HUDEP-2 (cell line): ENCODE results near the gene BIRC5.

Experiments used
- DNase-seq, 76 experiments: peaks; one replicate each; lab custom pipeline; 2025; ENCODE audit not compliant: unreplicated experiment in 76 of 76; lab: John Stamatoyannopoulos, UW

Gene BIRC5

GRCh38 chr17:78182504-78182903 is 31.5 kb upstream of the BIRC5 start:
- no peak for DNase-seq

GRCh38 chr17:78183916-78184315 is 30.1 kb upstream of the BIRC5 start:
- DNase-seq: no peak

DNA sequence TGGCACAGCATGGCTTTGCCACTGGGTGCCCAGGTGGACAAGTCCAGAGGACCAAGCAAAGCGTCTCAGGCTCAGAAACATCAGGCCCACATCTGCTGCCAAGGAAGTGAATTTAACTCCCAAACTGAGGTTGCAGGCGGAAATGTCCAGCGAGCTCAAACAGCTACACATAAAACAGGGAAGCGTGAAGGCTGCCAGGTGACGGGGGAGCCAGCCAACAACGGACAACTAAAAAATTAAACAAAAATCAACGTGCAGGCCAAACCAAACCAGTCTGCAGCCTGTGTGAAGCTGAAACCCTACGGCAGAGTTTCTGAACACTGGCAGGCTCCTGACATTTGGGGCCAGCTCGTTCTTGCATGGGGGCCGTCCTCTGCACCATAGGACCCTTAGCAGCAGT is 29.7 kb upstream of the BIRC5 start:
- DNase-seq: no peak

GRCh38 chr17:78184868-78185267 is 29.2 kb upstream of the BIRC5 start:
- no peak for DNase-seq

DNA sequence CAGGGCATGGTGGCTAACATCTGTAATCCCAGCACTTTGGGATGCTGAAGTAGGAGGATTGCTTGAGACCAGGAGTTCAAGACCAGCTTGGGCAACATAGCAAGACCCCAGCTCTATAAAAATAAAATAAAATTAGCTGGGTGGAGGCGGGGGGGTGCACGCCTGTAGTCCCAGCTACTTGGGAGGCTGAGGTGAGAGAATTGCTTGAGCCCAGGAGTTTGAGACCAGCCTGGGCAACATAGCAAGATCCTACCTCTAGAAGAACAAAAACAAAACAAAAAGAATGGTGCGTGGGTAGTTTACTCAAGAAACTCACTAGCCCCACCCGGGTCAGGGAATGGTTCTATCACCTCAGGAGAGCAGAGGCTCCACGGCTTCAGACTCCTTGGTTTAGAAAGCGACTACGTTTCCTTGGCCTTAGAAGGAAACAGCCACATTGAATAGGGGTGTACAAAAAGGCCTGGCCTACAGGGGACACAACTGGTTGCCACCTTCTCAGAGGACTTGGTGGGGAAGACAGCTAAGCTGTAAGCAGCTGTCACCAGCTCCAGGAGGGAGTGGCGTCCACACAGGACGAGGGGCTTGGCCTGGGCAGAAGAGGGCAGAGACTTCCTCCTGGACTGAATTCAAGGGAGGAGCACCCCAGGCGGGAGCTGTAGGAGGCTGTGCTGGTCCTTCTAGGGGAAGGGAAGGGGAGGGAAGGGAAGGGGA is 27.9 kb upstream of the BIRC5 start:
- peak in 64 of 76 experiments; percentile 10 to 72 (median 45) for DNase-seq

DNA sequence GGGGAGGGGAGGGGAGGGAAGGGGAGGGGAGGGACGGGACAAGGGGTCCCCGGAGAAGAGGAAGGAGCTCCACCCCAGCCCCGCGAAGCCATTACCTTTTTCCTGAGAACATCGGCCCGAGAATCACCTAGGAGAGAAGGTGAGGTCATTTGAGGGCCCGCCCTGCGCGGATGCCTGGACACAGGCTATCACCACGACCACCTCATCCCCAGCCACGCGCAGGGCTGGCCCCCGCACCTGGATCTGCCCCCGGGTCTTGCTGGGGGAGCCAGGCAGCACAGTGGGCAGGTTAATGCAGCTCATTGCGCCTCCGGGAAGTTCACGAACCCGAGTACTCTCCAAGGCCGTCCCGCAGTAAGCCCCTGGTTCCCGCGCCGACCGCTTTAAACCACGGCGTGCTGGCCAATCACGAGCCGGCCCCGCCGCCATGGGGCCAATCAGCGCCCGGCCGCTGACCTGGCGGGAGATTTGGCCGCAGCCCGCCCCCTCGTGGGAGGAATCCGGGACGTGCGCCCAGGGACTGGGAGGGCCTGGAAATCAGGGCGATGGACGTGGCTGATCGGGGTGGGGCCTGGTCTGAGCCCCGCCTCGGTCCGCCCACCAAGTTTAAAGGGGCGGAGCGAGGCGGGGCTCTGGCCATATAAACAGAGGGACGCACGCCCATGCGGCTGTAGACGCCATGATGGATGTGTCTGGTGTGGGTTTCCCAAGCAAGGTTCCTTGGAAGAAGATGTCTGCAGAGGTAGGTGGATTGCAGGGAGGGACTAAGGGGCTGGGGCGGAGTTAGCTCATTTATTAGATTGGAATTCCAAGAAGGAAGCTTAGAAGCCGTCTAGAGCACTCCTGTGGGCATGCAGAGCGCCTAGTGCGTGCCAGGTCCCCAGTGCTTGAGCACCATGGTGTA is 27.1 kb upstream of the BIRC5 start, which contains the start of the genes AFMID and TK1:
Gene AFMID, plus strand, starts transcription at position 671 of the 904 bp plus-strand sequence. Its CDS starts 9 bp downstream, at position 680.
Gene TK1, minus strand, starts transcription at position 361 of the 904 bp plus-strand sequence. Its CDS starts 58 bp downstream, at position 303.
- DNase-seq: peak in 75 of 76 experiments; percentile 21 to 100 (median 97)

- no peak for DNase-seq
Measured at GRCh38 chr17:78196716-78197115, 17.3 kb upstream of the BIRC5 start.

DNA sequence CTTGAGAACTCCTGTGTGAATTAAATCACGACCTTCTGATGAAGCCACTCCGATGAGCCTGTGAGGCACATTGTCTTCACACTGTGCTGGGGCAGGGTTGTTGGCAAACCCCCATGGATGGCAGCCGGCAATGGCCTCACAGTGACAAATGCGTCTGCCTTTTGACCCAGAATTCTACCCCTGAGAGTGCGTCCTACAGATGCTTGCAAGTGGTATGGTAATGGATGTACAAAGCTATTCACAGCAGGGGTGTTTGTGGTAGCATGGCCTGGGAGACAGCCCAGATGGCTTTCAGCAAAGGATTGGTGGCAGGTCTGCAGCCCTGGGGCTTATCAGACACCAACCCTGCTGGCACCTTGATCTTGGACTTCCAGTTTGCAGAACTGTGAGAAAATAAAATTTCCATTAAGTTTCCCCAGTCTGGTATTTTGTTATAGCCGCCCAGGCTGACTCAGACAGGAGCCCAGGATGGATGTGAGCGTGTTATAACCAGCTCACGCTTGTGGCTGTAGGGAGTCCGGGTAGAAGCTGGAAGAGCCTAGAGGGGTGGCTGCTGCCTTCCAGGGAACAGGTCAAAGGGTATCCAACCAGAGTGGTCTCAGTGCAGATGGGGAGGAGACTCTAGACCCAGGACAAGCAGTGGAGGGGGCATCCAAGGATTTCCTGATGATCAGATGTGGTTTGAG is 16.8 kb upstream of the BIRC5 start:
- no peak for DNase-seq

GRCh38 chr17:78200451-78200850 is 13.6 kb upstream of the BIRC5 start:
- no peak for DNase-seq

GRCh38 chr17:78202666-78203065 is 11.4 kb upstream of the BIRC5 start:
- DNase-seq: no peak

DNA sequence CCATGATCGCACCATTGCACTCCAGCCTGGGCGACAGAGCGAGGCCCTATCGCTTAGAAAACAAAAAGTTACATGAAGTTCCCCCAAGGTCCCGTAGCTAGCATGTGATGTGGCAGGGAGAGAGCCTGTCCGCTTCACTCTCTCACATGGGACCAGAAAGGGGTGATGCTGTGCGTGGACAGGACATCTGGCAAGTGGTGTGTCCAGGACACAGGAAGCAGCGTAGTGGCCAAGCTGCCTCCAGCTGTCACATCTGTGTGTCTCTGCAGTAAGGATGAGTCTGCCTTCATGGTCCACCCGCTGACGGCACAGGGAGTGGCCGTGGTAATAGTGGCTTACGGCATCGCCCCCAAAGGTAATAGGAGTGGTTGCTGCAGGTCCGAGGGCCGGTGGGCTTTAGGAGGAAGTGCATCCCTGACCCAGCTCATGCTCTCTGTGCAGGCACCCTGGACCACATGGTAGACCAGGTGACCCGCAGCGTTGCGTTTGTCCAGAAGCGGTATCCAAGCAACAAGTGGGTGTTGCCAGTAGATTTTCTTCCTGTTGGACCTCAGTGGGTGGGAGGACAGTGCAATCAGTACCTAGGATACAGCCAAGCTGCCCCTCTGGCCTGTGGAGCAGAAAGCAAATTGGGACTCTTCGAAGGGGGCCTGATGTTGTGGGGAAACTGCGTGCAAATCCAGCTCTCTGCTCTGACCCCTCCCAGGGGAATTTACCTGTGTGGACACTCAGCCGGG is 9.5 kb upstream of the BIRC5 start:
- DNase-seq: no peak

DNA sequence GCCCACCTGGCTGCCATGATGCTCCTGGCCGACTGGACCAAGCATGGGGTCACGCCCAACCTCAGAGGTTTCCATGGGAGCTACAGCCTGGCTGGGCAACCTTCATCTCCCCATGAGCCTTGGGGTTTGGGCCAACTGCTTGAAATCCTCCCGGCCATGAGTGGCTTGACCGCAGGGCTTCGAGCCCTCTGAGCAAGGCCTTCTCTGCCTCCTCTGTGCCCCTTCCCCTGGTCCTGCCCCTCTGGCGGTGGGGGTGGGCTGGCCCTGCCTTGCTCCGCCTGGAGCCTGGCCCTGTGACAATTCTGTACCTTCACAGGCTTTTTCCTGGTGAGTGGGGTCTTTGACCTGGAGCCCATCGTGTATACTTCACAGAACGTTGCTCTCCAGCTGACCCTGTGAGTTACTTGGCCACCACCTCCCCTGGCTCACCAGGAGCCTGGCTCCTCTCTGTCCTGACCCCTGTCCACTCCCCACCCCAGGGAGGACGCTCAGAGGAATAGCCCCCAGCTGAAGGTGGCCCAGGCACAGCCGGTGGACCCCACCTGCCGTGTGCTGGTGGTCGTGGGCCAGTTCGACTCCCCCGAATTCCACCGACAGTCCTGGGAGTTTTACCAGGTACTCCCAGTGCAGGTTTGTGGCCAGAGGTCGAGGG is 8.8 kb upstream of the BIRC5 start:
- no peak for DNase-seq

GRCh38 chr17:78206298-78206697 is 7.8 kb upstream of the BIRC5 start:
- no peak for DNase-seq

DNA sequence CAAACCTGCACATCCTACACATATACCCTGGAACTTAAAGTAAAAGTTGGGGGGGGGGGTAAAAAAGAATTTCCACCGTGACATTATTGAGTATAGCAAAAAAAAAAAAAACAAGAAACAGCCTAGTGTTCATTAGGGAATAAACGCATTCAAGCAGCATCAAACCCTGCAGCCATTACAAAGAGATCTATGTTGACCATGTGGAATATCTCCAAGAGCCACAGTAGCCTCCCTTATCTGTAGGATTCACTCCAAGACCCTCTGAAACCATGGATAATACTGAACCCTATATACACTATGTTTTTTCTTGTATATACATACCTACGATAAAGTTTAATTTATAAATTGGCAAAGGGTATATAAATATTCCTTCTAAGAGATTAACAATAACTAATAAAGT is 5.6 kb upstream of the BIRC5 start:
- DNase-seq: no peak

DNA sequence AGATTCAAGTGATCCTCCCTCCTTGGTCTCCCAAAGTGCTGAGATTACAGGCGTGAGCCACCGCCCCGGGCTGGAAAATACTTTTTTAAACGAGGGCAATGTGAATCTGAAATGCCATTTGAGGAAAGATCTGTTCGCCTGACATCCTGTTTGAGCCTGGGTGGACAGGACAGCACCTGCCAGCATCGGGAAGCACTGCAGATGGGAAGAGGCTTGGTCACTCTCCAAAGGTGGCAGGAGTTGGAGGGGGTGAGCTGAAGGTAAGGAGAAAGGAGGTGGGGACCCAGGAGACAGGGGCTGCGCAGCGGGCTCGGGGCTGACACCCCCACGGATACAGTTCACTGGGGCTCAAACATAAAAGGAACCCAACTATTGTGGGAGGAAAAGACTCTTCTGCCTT is 3.9 kb upstream of the BIRC5 start:
- DNase-seq: no peak

- no peak for DNase-seq
Measured at GRCh38 chr17:78211032-78211431, 3.0 kb upstream of the BIRC5 start.

DNA sequence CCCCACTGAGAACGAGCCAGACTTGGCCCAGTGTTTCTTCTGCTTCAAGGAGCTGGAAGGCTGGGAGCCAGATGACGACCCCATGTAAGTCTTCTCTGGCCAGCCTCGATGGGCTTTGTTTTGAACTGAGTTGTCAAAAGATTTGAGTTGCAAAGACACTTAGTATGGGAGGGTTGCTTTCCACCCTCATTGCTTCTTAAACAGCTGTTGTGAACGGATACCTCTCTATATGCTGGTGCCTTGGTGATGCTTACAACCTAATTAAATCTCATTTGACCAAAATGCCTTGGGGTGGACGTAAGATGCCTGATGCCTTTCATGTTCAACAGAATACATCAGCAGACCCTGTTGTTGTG is 631 bp downstream of the BIRC5 start:
- peak in 1 of 76 experiments; percentile 28 for DNase-seq

DNA sequence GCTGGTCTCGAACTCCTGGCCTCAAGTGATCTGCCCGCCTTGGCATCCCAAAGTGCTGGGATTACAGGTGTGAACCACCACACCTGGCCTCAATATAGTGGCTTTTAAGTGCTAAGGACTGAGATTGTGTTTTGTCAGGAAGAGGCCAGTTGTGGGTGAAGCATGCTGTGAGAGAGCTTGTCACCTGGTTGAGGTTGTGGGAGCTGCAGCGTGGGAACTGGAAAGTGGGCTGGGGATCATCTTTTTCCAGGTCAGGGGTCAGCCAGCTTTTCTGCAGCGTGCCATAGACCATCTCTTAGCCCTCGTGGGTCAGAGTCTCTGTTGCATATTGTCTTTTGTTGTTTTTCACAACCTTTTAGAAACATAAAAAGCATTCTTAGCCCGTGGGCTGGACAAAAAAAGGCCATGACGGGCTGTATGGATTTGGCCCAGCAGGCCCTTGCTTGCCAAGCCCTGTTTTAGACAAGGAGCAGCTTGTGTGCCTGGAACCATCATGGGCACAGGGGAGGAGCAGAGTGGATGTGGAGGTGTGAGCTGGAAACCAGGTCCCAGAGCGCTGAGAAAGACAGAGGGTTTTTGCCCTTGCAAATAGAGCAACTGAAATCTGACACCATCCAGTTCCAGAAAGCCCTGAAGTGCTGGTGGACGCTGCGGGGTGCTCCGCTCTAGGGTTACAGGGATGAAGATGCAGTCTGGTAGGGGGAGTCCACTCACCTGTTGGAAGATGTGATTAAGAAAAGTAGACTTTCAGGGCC is 5.5 kb downstream of the BIRC5 start:
- no peak for DNase-seq

DNA sequence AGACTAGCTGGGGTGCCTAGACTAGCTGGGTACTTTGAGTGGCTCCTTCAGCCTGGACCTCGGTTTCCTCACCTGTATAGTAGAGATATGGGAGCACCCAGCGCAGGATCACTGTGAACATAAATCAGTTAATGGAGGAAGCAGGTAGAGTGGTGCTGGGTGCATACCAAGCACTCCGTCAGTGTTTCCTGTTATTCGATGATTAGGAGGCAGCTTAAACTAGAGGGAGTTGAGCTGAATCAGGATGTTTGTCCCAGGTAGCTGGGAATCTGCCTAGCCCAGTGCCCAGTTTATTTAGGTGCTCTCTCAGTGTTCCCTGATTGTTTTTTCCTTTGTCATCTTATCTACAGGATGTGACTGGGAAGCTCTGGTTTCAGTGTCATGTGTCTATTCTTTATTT is 9.0 kb downstream of the BIRC5 start:
- DNase-seq: no peak
